Liver (tissue), 3 donors: ENCODE measurements around the gene GLIS1.

Experiments used
- CTCF ChIP-seq: fragments of 150-350 bp; IDR thresholded peaks from 2 replicates; pipeline ENCODE4 v1.5.1; 2017; ENCODE audit warnings: improper control_type of control experiment, low read depth, low read length; ENCODE audit not compliant: missing input control
- EGR1 ChIP-seq, 2 donors: IDR thresholded peaks; 2 replicates each; pipeline ENCODE4 v1.6.1; 2016 to 2018; ENCODE audit warnings: antibody characterized with exemption in 2 of 2, low read depth in 2 of 2
- RAD21 ChIP-seq, 2 donors: IDR thresholded peaks; 2 replicates each; pipeline ENCODE4 v1.6.1; 2016; ENCODE audit warnings: antibody characterized with exemption in 2 of 2, mild to moderate bottlenecking in 2 of 2
- SP1 ChIP-seq: IDR thresholded peaks from 2 replicates; pipeline ENCODE4 v1.6.1; 2018; ENCODE audit warnings: antibody characterized with exemption, mild to moderate bottlenecking
- TAF1 ChIP-seq: conservative IDR thresholded peaks from 2 replicates; pipeline ENCODE4 v1.6.1; 2016; ENCODE audit warnings: antibody characterized with exemption, mild to moderate bottlenecking
- TF ChIP-seq, protein P1 (sequence below): IDR thresholded peaks from 2 replicates; pipeline ENCODE4 v1.6.1; 2016; ENCODE audit warnings: antibody characterized with exemption
- donor health status: healthy.
- donor health status: healthy.

DNA sequence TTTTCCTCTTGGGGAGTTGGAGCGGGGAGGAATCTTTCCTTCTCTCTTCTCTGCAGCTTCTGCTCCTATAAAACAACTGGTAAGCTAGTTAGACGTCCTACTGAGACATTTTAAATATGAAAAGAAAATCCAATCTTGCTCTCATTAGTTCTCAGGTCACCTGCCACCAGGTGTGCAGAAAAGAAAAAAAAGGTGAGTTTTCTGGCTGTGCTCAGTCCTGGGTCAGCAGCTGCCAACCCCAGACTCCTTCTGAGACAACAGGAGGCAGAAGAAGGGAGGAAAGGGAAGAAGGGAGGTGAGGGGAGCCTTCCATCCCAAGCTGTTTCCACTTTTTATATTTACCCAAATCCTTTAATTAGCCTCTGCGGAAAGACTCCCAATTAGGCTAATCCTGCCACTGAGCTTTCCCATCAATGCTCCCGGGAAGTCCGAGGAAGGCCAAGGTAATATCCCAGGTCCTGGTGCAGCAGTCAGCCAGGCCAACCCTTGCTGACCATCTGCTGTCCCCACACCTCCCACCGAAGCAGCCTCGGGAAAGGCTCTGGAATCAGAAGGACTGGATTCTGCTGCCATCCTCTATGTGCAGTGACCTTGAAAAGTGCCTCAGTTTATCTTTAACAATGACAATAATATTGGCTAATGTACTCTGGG lies 33.4 kb downstream of the GLIS1 start:
- TF ChIP-seq CTCF (no peak), RAD21 (IDR thresholded peaks at IDR 0.05) (no peak), TAF1 (no peak), SP1 (no peak), EGR1 (IDR thresholded peaks at IDR 0.05; ENCODE audit: low read depth in 2 of 2) (no peak)
- TF ChIP-seq, protein P1, sequence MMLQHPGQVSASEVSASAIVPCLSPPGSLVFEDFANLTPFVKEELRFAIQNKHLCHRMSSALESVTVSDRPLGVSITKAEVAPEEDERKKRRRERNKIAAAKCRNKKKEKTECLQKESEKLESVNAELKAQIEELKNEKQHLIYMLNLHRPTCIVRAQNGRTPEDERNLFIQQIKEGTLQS = no peak
